ENCODE measurements around the gene INHBA. TPM values are rescaled to one million over a fixed set of nuclear protein-coding genes. Genes with fewer than 3 reads are reported as not detected.

Gene INHBA
- total and polyA plus RNA-seq, 2 of the 4 experiments (the other 2 are of a cell fraction) = 60.2 to 112 TPM

GRCh38 chr7:41742401-41743020, 39.6 kb upstream of the INHBA start:
- dilution Hi-C loops (cut with HindIII; ENCODE audit: low sequenced_read_pairs, unreplicated experiment) (no loop called here), intact Hi-C loops (cut with micrococcal nuclease) (no loop called here), in situ Hi-C loops (cut with MboI; ENCODE audit: low sequenced_read_pairs) (no loop called here)
- Histone ChIP-seq H4K8ac (ENCODE audit: low read depth in 2 of 2, low read length in 2 of 2) (no peak overlapping the region), H3K36me3 (ENCODE audit: control insufficient read depth, insufficient read depth, low read length) (no peaks in the 10 kb centered on the region), H2AFZ (replicated peaks; ENCODE audit: low read length, poor library complexity) (no peak overlapping the region), H3K9me3 (ENCODE audit: control insufficient read depth, insufficient read depth, low read length) (peaks cover 6% of the 10 kb centered on the region), H3K27ac (ENCODE audit: insufficient read depth, low read length) (no peak overlapping the region), H3K9me1 (ENCODE audit: insufficient read depth, low read length) (no peaks in the 10 kb centered on the region), H3K4me2 (ENCODE audit: low read depth, low read length) (no peak overlapping the region), H3K79me1 (ENCODE audit: low read depth in 1 of 2, low read length in 2 of 2) (no peaks in the 10 kb centered on the region), H2BK15ac (ENCODE audit: low read depth, low read length) (no peak overlapping the region), H3K4ac (ENCODE audit: low read depth, low read length) (no peak overlapping the region), H3K27me3 (ENCODE audit: control insufficient read depth, insufficient read depth, low read length) (no peaks in the 10 kb centered on the region), H3K18ac (ENCODE audit: low read depth, low read length) (no peak overlapping the region), H2AK5ac (ENCODE audit: low read depth, low read length) (no peak overlapping the region), H3K4me3 (ENCODE audit: insufficient read depth, low read depth, low read length) (no peak overlapping the region), H3K56ac (ENCODE audit: extremely low read depth, insufficient read depth, low read length) (no peak overlapping the region), H4K91ac (ENCODE audit: insufficient read depth, low read depth, low read length) (no peak overlapping the region), H3K9ac (ENCODE audit: low read depth, low read length) (no peak overlapping the region), H2AK9ac (replicated peaks; ENCODE audit: low read depth, low read length, poor library complexity) (no peak overlapping the region), H3K23ac (ENCODE audit: low read depth, low read length) (no peak overlapping the region), H2BK5ac (ENCODE audit: low read depth, low read length, poor library complexity, severe bottlenecking) (no peak overlapping the region), H2BK120ac (ENCODE audit: low read depth, low read length) (no peak overlapping the region), H3K4me1 (ENCODE audit: control insufficient read depth, insufficient read depth, low read length) (no peaks in the 10 kb centered on the region), H2BK20ac (ENCODE audit: low read depth, low read length) (no peak overlapping the region), H3K14ac (replicated peaks; ENCODE audit: low read depth, low read length) (peak overlapping the region; percentile 65; the same call in 1 of the 2 replicates), H4K20me1 (ENCODE audit: insufficient read depth, low read length) (no peaks in the 10 kb centered on the region), H4K5ac (ENCODE audit: low read depth, low read length) (no peak overlapping the region)
- no peak for ATAC-seq (ENCODE audit: low read depth)
- TF ChIP-seq BHLHE40 (IDR thresholded peaks at IDR 0.05; ENCODE audit: low read depth, low read length) = no peak
- no CpG with 5 or more reads among the region's 2 CpGs for WGBS, 2 experiments (ENCODE audit: extremely low coverage in 2 of 2, insufficient read length in 1 of 2)
- POLR2A ChIA-PET (ENCODE audit: unreplicated experiment) = no interaction called here
- DNase-seq = no peak
- CTCF ChIA-PET = no interaction called here
- no TSS peak for BruUV-seq (replicated peaks)

Data from IMR-90 (cell line).